GM10266 (cell line): ENCODE results near the gene SMOC2.

Experiments
- DNase-seq: peaks from one replicate; pipeline ENCODE4 v3.0.0; 2012; ENCODE audit errors: extremely low spot score
- CTCF ChIP-seq: IDR thresholded peaks from 2 replicates; pipeline ENCODE4 v1.5.1; 2012; ENCODE audit warnings: mild to moderate bottlenecking, low read depth; ENCODE audit not compliant: control insufficient read depth, insufficient read depth; ENCODE audit errors: missing control alignments

Gene SMOC2

GRCh38 chr6:168708984-168709383 is 268.0 kb downstream of the SMOC2 start:
- TF ChIP-seq CTCF = no peak
- DNase-seq = no peak

GRCh38 chr6:168709390-168709789 is 268.4 kb downstream of the SMOC2 start:
- no peak for DNase-seq
- no peak for TF ChIP-seq CTCF

GRCh38 chr6:168709991-168710390 is 269.0 kb downstream of the SMOC2 start:
- no peak for DNase-seq
- TF ChIP-seq CTCF = no peak

- DNase-seq = no peak
Observed at GRCh38 chr6:168711049-168711640, 270.2 kb downstream of the SMOC2 start.

GRCh38 chr6:168711666-168712300 is 270.8 kb downstream of the SMOC2 start:
- TF ChIP-seq CTCF = no peak
- no peak for DNase-seq

More at GRCh38 chr6:168711049-168711640, 270.2 kb downstream of the SMOC2 start:
- TF ChIP-seq CTCF = no peak

- TF ChIP-seq CTCF = no peak
- no peak for DNase-seq
Observed at GRCh38 chr6:168712993-168713392, 272.0 kb downstream of the SMOC2 start.

- DNase-seq = no peak
- TF ChIP-seq CTCF = no peak
Observed at GRCh38 chr6:168713839-168714238, 272.9 kb downstream of the SMOC2 start.
